BE2C (cell line): Measurements from ENCODE around the gene EIF4G3.

ENCODE experiments used
- DNase-seq: peaks from one replicate; pipeline ENCODE4 v3.0.0-alpha.2; 2020
- H3K27me3 ChIP-seq: fragments of 250-450 bp; sonication (Bioruptor Pico); 2 replicates; pipeline ENCODE4 v1.5.1; 2020; ENCODE audit warnings: mild to moderate bottlenecking
- H3K36me3 ChIP-seq: fragments of 250-450 bp; sonication (Bioruptor Pico); 2 replicates; pipeline ENCODE4 v1.5.1; 2020; ENCODE audit warnings: mild to moderate bottlenecking
- H3K4me1 ChIP-seq: fragments of 250-450 bp; sonication (Bioruptor Pico); 2 replicates; pipeline ENCODE4 v1.5.1; 2020
- H3K4me3 ChIP-seq: 2 replicates; pipeline ENCODE4 v1.5.1; 2011; ENCODE audit warnings: low read depth, low read length
- H3K9me3 ChIP-seq: fragments of 250-450 bp; sonication (Bioruptor Pico); 2 replicates; pipeline ENCODE4 v1.5.1; 2020
- CTCF ChIP-seq: IDR thresholded peaks from 2 replicates; pipeline ENCODE4 v1.5.1; 2012; ENCODE audit warnings: mild to moderate bottlenecking, low read depth, low read length

The EIF4G3 gene

GRCh38 chr1:21001042-21001441, 175.7 kb downstream of the EIF4G3 start:
- H3K36me3 ChIP-seq, result no peaks in the 10 kb centered on the region
- no peak for DNase-seq
- TF ChIP-seq CTCF, result no peak
- H3K4me1 ChIP-seq, result no peaks in the 10 kb centered on the region
- H3K27me3 ChIP-seq, result no peaks in the 10 kb centered on the region
- no peak overlapping the region for H3K4me3 ChIP-seq
- no peaks in the 10 kb centered on the region for H3K9me3 ChIP-seq

GRCh38 chr1:21000245-21000594, 176.5 kb downstream of the EIF4G3 start:
- no peak for DNase-seq
- H3K36me3 ChIP-seq, result no peaks in the 10 kb centered on the region
- H3K27me3 ChIP-seq, result no peaks in the 10 kb centered on the region
- no peak for TF ChIP-seq CTCF
- H3K4me1 ChIP-seq, result no peaks in the 10 kb centered on the region
- H3K9me3 ChIP-seq, result no peaks in the 10 kb centered on the region
- H3K4me3 ChIP-seq, result no peak overlapping the region

GRCh38 chr1:20999525-21000244, 177.0 kb downstream of the EIF4G3 start:
- no peak for TF ChIP-seq CTCF

GRCh38 chr1:20998826-20999225, 177.9 kb downstream of the EIF4G3 start:
- TF ChIP-seq CTCF, result no peak

More at GRCh38 chr1:20999525-21000244, 177.0 kb downstream of the EIF4G3 start:
- Histone ChIP-seq H3K9me3 (no peaks in the 10 kb centered on the region), H3K36me3 (no peaks in the 10 kb centered on the region), H3K27me3 (no peaks in the 10 kb centered on the region), H3K4me1 (no peaks in the 10 kb centered on the region), H3K4me3 (no peak overlapping the region)
- DNase-seq, result no peak

GRCh38 chr1:20997602-20998224, 179.0 kb downstream of the EIF4G3 start:
- no peaks in the 10 kb centered on the region for H3K27me3 ChIP-seq
- H3K36me3 ChIP-seq, result no peaks in the 10 kb centered on the region
- H3K9me3 ChIP-seq, result no peaks in the 10 kb centered on the region
- no peaks in the 10 kb centered on the region for H3K4me1 ChIP-seq
- H3K4me3 ChIP-seq, result no peak overlapping the region
- no peak for TF ChIP-seq CTCF
- no peak for DNase-seq

More at GRCh38 chr1:20998826-20999225, 177.9 kb downstream of the EIF4G3 start:
- no peaks in the 10 kb centered on the region for H3K4me1 ChIP-seq
- H3K9me3 ChIP-seq, result no peaks in the 10 kb centered on the region
- DNase-seq, result no peak
- no peaks in the 10 kb centered on the region for H3K27me3 ChIP-seq
- no peaks in the 10 kb centered on the region for H3K36me3 ChIP-seq
- no peak overlapping the region for H3K4me3 ChIP-seq

GRCh38 chr1:20996554-20996953, 180.1 kb downstream of the EIF4G3 start:
- TF ChIP-seq CTCF, result no peak
- H3K4me1 ChIP-seq, result no peaks in the 10 kb centered on the region

More at GRCh38 chr1:20996554-20996953, 180.1 kb downstream of the EIF4G3 start:
- H3K36me3 ChIP-seq, result no peaks in the 10 kb centered on the region
- H3K4me3 ChIP-seq, result no peak overlapping the region
- no peak for DNase-seq
- no peaks in the 10 kb centered on the region for H3K9me3 ChIP-seq
- no peaks in the 10 kb centered on the region for H3K27me3 ChIP-seq
